ENCODE data around the gene HTATIP2. TPM values are rescaled to one million over a fixed set of nuclear protein-coding genes. Genes with fewer than 3 reads are reported as not detected.

HTATIP2 gene
- total and polyA plus RNA-seq, 2 of the 4 experiments (the other 2 are of a cell fraction) = 7.2 to 11.6 TPM

DNA sequence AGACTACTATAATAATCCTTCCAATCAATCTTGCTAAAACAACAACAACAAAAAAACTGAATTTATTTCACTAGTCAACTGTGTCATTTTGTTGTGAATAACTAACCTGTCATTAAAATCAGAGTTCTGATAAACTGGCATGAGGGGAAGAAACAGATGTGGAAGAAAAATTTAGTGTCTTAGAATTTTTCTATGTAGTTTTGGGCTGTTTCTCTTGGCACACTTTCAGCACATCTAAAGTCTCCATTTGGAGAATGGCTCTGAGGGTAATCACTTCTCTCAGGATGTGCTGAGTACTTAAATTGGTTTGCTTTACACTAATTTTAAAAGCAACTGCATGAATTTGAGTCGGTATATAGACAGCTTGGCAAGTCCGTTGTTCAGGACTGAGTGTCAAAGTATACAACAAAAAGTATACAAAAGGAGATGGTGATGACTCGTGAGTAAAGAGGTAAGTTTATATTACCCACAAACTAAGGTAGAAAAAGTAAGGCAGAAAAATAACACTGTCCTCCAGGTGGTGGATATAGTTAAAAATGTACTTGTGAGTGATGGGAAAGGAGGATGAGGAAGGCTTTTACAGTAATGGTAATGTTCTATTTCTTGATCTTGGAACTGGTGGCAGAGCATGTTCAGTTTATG, 10.2 kb downstream of the HTATIP2 start:
- H3K23ac ChIP-seq (ENCODE audit: low read depth, low read length) = no peak overlapping the region
- ATAC-seq (ENCODE audit: low read depth) (no peak), DNase-seq (no peak)
- no peak overlapping the region for H2BK120ac ChIP-seq (ENCODE audit: low read depth, low read length)
- peaks cover 6% of the 10 kb centered on the region for H3K36me3 ChIP-seq (ENCODE audit: control insufficient read depth, insufficient read depth, low read length)
- H3K4me3 ChIP-seq (ENCODE audit: insufficient read depth, low read depth, low read length) = no peak overlapping the region
- H3K14ac ChIP-seq (replicated peaks; ENCODE audit: low read depth, low read length) = no peak overlapping the region
- ChIA-PET POLR2A (ENCODE audit: unreplicated experiment) (no interaction called here), CTCF (no interaction called here)
- H3K9me1 ChIP-seq (ENCODE audit: insufficient read depth, low read length) = no peaks in the 10 kb centered on the region; the same call in none of the 2 replicates
- WGBS, 2 experiments (ENCODE audit: extremely low coverage in 2 of 2, insufficient read length in 1 of 2) = no CpG with 5 or more reads among the region's 3 CpGs
- H4K8ac ChIP-seq (ENCODE audit: low read depth in 2 of 2, low read length in 2 of 2) = no peak overlapping the region; a peak in 1 of 4 replicates
- no peak overlapping the region for H3K56ac ChIP-seq (ENCODE audit: extremely low read depth, insufficient read depth, low read length)
- H3K4me2 ChIP-seq (ENCODE audit: low read depth, low read length) = no peak overlapping the region
- H2BK20ac ChIP-seq (ENCODE audit: low read depth, low read length) = no peak overlapping the region
- no peak overlapping the region for H2BK5ac ChIP-seq (ENCODE audit: low read depth, low read length, poor library complexity, severe bottlenecking)
- H3K4me1 ChIP-seq (ENCODE audit: control insufficient read depth, insufficient read depth, low read length) = peaks cover 5% of the 10 kb centered on the region
- no peaks in the 10 kb centered on the region for H4K20me1 ChIP-seq (ENCODE audit: insufficient read depth, low read length)
- H3K9me3 ChIP-seq (ENCODE audit: control insufficient read depth, insufficient read depth, low read length) = no peaks in the 10 kb centered on the region
- in situ Hi-C loops (cut with MboI; ENCODE audit: low sequenced_read_pairs) (loop anchor here (25.0 kb wide), 1 partner anchor 436 kb away; no protein-coding TSS in a partner anchor), dilution Hi-C loops (cut with HindIII; ENCODE audit: low sequenced_read_pairs, unreplicated experiment) (no loop called here), intact Hi-C loops (cut with micrococcal nuclease) (no loop called here)
- H4K5ac ChIP-seq (ENCODE audit: low read depth, low read length) = no peak overlapping the region
- H3K27me3 ChIP-seq (ENCODE audit: control insufficient read depth, insufficient read depth, low read length) = no peaks in the 10 kb centered on the region
- no peak overlapping the region for H3K18ac ChIP-seq (ENCODE audit: low read depth, low read length)
- no peak overlapping the region for H2AFZ ChIP-seq (replicated peaks; ENCODE audit: low read length, poor library complexity)
- peaks cover 0 to 3% of the 10 kb centered on the region in 2 experiments; a peak in 3 of 4 replicates for H3K79me1 ChIP-seq (ENCODE audit: low read depth in 1 of 2, low read length in 2 of 2)
- no peak overlapping the region for H2AK5ac ChIP-seq (ENCODE audit: low read depth, low read length)
- TF ChIP-seq MAFK (IDR thresholded peaks at IDR 0.05; ENCODE audit: low read depth, low read length) (no peak), MXI1 (IDR thresholded peaks at IDR 0.05; ENCODE audit: borderline replicate concordance, low read depth, low read length) (no peak), POLR2A (IDR thresholded peaks at IDR 0.05; ENCODE audit: low read depth, low read length) (no peak), MAZ (IDR thresholded peaks at IDR 0.05; ENCODE audit: borderline replicate concordance, low read depth, low read length) (no peak), RCOR1 (IDR thresholded peaks at IDR 0.05; ENCODE audit: insufficient replicate concordance, low read length) (no peak), USF2 (IDR thresholded peaks at IDR 0.05; ENCODE audit: low read depth, low read length) (no peak), CHD1 (IDR thresholded peaks at IDR 0.05; ENCODE audit: low read depth, low read length) (no peak), BHLHE40 (IDR thresholded peaks at IDR 0.05; ENCODE audit: low read depth, low read length) (no peak), SMC3 (IDR thresholded peaks at IDR 0.05; ENCODE audit: low read depth, low read length) (no peak), NFE2L2 (IDR thresholded peaks at IDR 0.05; ENCODE audit: low read depth, low read length) (no peak), RFX5 (IDR thresholded peaks at IDR 0.05; ENCODE audit: low read depth, low read length) (no peak), ELK1 (IDR thresholded peaks at IDR 0.05; ENCODE audit: borderline replicate concordance, low read depth, low read length) (no peak), FOS (IDR thresholded peaks at IDR 0.05; ENCODE audit: low read depth, low read length) (no peak), RAD21 (IDR thresholded peaks at IDR 0.05; ENCODE audit: low read length) (no peak)
- TF ChIP-seq, protein P1, sequence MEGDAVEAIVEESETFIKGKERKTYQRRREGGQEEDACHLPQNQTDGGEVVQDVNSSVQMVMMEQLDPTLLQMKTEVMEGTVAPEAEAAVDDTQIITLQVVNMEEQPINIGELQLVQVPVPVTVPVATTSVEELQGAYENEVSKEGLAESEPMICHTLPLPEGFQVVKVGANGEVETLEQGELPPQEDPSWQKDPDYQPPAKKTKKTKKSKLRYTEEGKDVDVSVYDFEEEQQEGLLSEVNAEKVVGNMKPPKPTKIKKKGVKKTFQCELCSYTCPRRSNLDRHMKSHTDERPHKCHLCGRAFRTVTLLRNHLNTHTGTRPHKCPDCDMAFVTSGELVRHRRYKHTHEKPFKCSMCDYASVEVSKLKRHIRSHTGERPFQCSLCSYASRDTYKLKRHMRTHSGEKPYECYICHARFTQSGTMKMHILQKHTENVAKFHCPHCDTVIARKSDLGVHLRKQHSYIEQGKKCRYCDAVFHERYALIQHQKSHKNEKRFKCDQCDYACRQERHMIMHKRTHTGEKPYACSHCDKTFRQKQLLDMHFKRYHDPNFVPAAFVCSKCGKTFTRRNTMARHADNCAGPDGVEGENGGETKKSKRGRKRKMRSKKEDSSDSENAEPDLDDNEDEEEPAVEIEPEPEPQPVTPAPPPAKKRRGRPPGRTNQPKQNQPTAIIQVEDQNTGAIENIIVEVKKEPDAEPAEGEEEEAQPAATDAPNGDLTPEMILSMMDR (conservative IDR thresholded peaks at IDR 0.05; ENCODE audit: low read depth, low read length) = no peak
- no TSS peak for BruUV-seq (replicated peaks)
- H3K27ac ChIP-seq (ENCODE audit: insufficient read depth, low read length) = no peak overlapping the region
- H3K9ac ChIP-seq (ENCODE audit: low read depth, low read length) = no peak overlapping the region
- no peak overlapping the region for H2AK9ac ChIP-seq (replicated peaks; ENCODE audit: low read depth, low read length, poor library complexity)
- H3K4ac ChIP-seq (ENCODE audit: low read depth, low read length) = no peak overlapping the region
- no peak overlapping the region for H4K91ac ChIP-seq (ENCODE audit: insufficient read depth, low read depth, low read length)
- H2BK15ac ChIP-seq (ENCODE audit: low read depth, low read length) = no peak overlapping the region

Data from IMR-90 (cell line).